Panc1 (cell line): ENCODE results near the gene FAM162A. TPM values are rescaled to one million over a fixed set of nuclear protein-coding genes. Genes with fewer than 3 reads are reported as not detected.

Experiments used
- ATAC-seq: fragments of 200-7000 bp; cut with Tn5 transposase; 2 replicates; pipeline ENCODE4 v1.9.1; 2020; ENCODE audit warnings: mild to moderate bottlenecking, moderate library complexity
- BruUV-seq: library from RNA; stranded (reverse); fragments of 400-500 nt; replicated peaks from 2 replicates; lab custom pipeline; 2021; lab: Mats Ljungman, UMichigan
- CTCF ChIA-PET: fragments of 300-600 bp; sonication (Branson Sonifier 250); formaldehyde crosslinking; loops from one replicate; lab custom pipeline; 2022; ENCODE audit warnings: antibody characterized with exemption; lab: Charles Lee
- POLR2A ChIA-PET: fragments of 300-600 bp; sonication (Branson Sonifier 250); formaldehyde crosslinking; loops from one replicate; lab custom pipeline; 2022; ENCODE audit warnings: antibody characterized with exemption; lab: Charles Lee
- DNase-seq: peaks from one replicate; pipeline ENCODE4 v3.0.0-alpha.2; 2010; ENCODE audit warnings: low read depth, low spot score
- H3K27ac ChIP-seq: 2 replicates; pipeline ENCODE4 v1.5.1; 2011; ENCODE audit warnings: mild to moderate bottlenecking, low read length, inconsistent platforms
- H3K27me3 ChIP-seq: fragments of 200-500 bp; sonication (Bioruptor generic); 2 replicates; pipeline ENCODE4 v1.6.0; 2014; ENCODE audit warnings: low read length, inconsistent platforms; ENCODE audit not compliant: control insufficient read depth, insufficient read depth
- H3K36me3 ChIP-seq: fragments of 200-500 bp; sonication (Bioruptor generic); 2 replicates; pipeline ENCODE4 v1.5.1; 2014; ENCODE audit warnings: inconsistent platforms, mild to moderate bottlenecking, low read length, moderate library complexity; ENCODE audit not compliant: control insufficient read depth, insufficient read depth
- H3K4me1 ChIP-seq: 2 replicates; pipeline ENCODE4 v1.5.1; 2011; ENCODE audit warnings: inconsistent platforms, mild to moderate bottlenecking, low read length, moderate library complexity; ENCODE audit not compliant: control insufficient read depth, insufficient read depth
- H3K4me3 ChIP-seq, 2 experiments: 2 replicates each; pipeline ENCODE4 v1.5.1; 2011 to 2012; ENCODE audit warnings: low read depth in 2 of 2, low read length in 2 of 2, mild to moderate bottlenecking in 2 of 2, inconsistent platforms in 1 of 2, moderate library complexity in 1 of 2
- H3K9me3 ChIP-seq: fragments of 200-500 bp; sonication (Bioruptor generic); 2 replicates; pipeline ENCODE4 v1.5.1; 2014; ENCODE audit warnings: low read depth, mild to moderate bottlenecking, inconsistent platforms, low read length, moderate library complexity; ENCODE audit not compliant: control insufficient read depth, insufficient read depth
- CTCF ChIP-seq: fragments of 450-650 bp; IDR thresholded peaks from 2 replicates; pipeline ENCODE4 v1.5.1; 2017; ENCODE audit warnings: mild to moderate bottlenecking
- POLR2AphosphoS5 ChIP-seq: IDR thresholded peaks from 2 replicates; pipeline ENCODE4 v1.6.1; 2012; ENCODE audit warnings: mild to moderate bottlenecking, low read depth, low read length, moderate library complexity
- SIN3A ChIP-seq: IDR thresholded peaks from 2 replicates; pipeline ENCODE4 v1.6.1; 2012; ENCODE audit warnings: low read depth, mild to moderate bottlenecking, low read length, moderate library complexity, borderline replicate concordance; ENCODE audit not compliant: insufficient read depth
- TCF7L2 ChIP-seq: IDR thresholded peaks from 2 replicates; pipeline ENCODE4 v1.6.1; 2011; ENCODE audit warnings: mild to moderate bottlenecking, low read depth, low read length, inconsistent platforms
- in situ Hi-C: cut with HindIII; loops from 2 replicates; pipeline ENCODE4 v1.10.0; 2016; ENCODE audit warnings: low sequenced_read_pairs, low pct_unique_long_range_greater_than_20kb
- intact Hi-C: fragments of 100-400 bp; cut with micrococcal nuclease; formaldehyde crosslinking; loops from one replicate; pipeline ENCODE4 v1.10.0; 2022; ENCODE audit not compliant: unreplicated experiment
- total RNA-seq: library from RNA; stranded (reverse); gene quantifications from one replicate; pipeline ENCODE4 v1.2.1, GENCODE V29; 2021; ENCODE audit not compliant: unreplicated experiment
- TF ChIP-seq, protein P1 (sequence below), 2 experiments: IDR thresholded peaks; 2 replicates each; pipeline ENCODE4 v1.6.1; 2011 to 2012; ENCODE audit warnings: low read depth in 2 of 2, control low read depth in 1 of 2, low read length in 1 of 2, mild to moderate bottlenecking in 1 of 2, moderate library complexity in 1 of 2; ENCODE audit not compliant: insufficient read depth in 1 of 2

The FAM162A gene
- total RNA-seq, 1 experiment from 2014 or later = 59.6 TPM

- no peak for ATAC-seq
- no peak for TF ChIP-seq SIN3A
- TF ChIP-seq CTCF = no peak
- no peak for TF ChIP-seq POLR2AphosphoS5
- no peak for TF ChIP-seq TCF7L2
- TF ChIP-seq, protein P1, sequence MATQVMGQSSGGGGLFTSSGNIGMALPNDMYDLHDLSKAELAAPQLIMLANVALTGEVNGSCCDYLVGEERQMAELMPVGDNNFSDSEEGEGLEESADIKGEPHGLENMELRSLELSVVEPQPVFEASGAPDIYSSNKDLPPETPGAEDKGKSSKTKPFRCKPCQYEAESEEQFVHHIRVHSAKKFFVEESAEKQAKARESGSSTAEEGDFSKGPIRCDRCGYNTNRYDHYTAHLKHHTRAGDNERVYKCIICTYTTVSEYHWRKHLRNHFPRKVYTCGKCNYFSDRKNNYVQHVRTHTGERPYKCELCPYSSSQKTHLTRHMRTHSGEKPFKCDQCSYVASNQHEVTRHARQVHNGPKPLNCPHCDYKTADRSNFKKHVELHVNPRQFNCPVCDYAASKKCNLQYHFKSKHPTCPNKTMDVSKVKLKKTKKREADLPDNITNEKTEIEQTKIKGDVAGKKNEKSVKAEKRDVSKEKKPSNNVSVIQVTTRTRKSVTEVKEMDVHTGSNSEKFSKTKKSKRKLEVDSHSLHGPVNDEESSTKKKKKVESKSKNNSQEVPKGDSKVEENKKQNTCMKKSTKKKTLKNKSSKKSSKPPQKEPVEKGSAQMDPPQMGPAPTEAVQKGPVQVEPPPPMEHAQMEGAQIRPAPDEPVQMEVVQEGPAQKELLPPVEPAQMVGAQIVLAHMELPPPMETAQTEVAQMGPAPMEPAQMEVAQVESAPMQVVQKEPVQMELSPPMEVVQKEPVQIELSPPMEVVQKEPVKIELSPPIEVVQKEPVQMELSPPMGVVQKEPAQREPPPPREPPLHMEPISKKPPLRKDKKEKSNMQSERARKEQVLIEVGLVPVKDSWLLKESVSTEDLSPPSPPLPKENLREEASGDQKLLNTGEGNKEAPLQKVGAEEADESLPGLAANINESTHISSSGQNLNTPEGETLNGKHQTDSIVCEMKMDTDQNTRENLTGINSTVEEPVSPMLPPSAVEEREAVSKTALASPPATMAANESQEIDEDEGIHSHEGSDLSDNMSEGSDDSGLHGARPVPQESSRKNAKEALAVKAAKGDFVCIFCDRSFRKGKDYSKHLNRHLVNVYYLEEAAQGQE (IDR thresholded peaks at IDR 0.05; ENCODE audit: insufficient read depth in 1 of 2, low read depth in 2 of 2, low read length in 1 of 2) = no peak
- no peaks in the 10 kb centered on the region for H3K36me3 ChIP-seq
- H3K27me3 ChIP-seq = no peaks in the 10 kb centered on the region
- H3K4me3 ChIP-seq = no peak overlapping the region
- no peaks in the 10 kb centered on the region for H3K9me3 ChIP-seq
- CTCF ChIA-PET = no interaction called here
- in situ Hi-C loops = no loop called here
- no peak for DNase-seq
- intact Hi-C loops = no loop called here
- POLR2A ChIA-PET = no interaction called here
- BruUV-seq = no TSS peak
- H3K27ac ChIP-seq = no peak overlapping the region
- H3K4me1 ChIP-seq = no peaks in the 10 kb centered on the region; the same call in 1 of the 2 replicates
Observed at GRCh38 chr3:122396511-122396910, 12.5 kb downstream of the FAM162A start.

DNA sequence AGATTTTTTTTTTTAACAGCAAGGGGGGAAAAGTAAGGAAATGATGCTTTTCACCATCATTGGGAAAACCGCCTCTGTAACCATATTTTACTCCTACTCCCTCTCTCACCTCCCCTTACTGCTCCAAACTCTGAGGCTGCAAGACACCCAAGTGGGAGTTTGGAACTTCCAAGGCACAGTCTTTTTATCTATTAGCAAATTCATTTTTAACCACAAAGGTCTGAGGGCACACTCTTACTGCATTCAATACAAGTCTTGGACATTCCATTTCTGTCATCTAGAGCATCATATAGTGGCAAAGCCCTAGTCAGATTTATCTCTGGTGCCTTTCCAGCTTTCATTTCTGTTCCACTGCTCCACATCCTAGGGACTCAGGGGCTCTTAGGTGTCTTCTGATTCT, 13.2 kb downstream of the FAM162A start:
- no peak for DNase-seq
- in situ Hi-C loops = no loop called here
- Histone ChIP-seq H3K27ac (no peak overlapping the region), H3K4me1 (no peaks in the 10 kb centered on the region; the same call in 1 of the 2 replicates), H3K4me3 (no peak overlapping the region), H3K9me3 (no peaks in the 10 kb centered on the region), H3K27me3 (no peaks in the 10 kb centered on the region), H3K36me3 (no peaks in the 10 kb centered on the region)
- BruUV-seq = no TSS peak
- intact Hi-C loops = no loop called here
- ChIA-PET CTCF (no interaction called here), POLR2A (no interaction called here)
- no peak for ATAC-seq
- TF ChIP-seq CTCF (no peak), POLR2AphosphoS5 (no peak), SIN3A (no peak), TCF7L2 (no peak)
- TF ChIP-seq, protein P1 (IDR thresholded peaks at IDR 0.05; ENCODE audit: insufficient read depth in 1 of 2, low read depth in 2 of 2, low read length in 1 of 2) = no peak
